SK-N-SH treated with all-trans-retinoic acid at 6 μM for 48 hours (cell line): ENCODE measurements around the gene ZFAND3.
"Not testable (repeated sequence)": the region's sequence is repeated elsewhere in the genome, so short reads cannot be mapped to it uniquely, and the experiment has no call there.

Experiments used
- ATAC-seq: fragments of 200-7000 bp; cut with Tn5 transposase; 3 replicates; pipeline ENCODE4 v1.9.1; 2020; ENCODE audit warnings: mild to moderate bottlenecking, moderate library complexity
- BACH2 ChIP-seq: fragments of 250-450 bp; sonication (Bioruptor Pico); IDR thresholded peaks from 2 replicates; pipeline ENCODE4 v1.9.0; 2021; ENCODE audit warnings: mild to moderate bottlenecking, borderline replicate concordance
- CREB5 ChIP-seq: fragments of 250-450 bp; sonication (Bioruptor Pico); IDR thresholded peaks from 2 replicates; pipeline ENCODE4 v1.5.1; 2020; ENCODE audit warnings: low read depth, mild to moderate bottlenecking, moderate library complexity
- CSDC2 ChIP-seq: fragments of 250-450 bp; sonication (Bioruptor Pico); IDR thresholded peaks from 2 replicates; pipeline ENCODE4 v1.5.0; 2020; ENCODE audit warnings: mild to moderate bottlenecking, moderate library complexity
- CSRNP3 ChIP-seq: fragments of 250-450 bp; sonication (Bioruptor Pico); IDR thresholded peaks from 2 replicates; pipeline ENCODE4 v1.5.1; 2021; ENCODE audit warnings: mild to moderate bottlenecking, moderate library complexity
- ESRRG ChIP-seq: fragments of 250-450 bp; sonication (Bioruptor Pico); IDR thresholded peaks from 2 replicates; pipeline ENCODE4 v1.6.1; 2021; ENCODE audit warnings: mild to moderate bottlenecking
- GLIS3 ChIP-seq: fragments of 250-450 bp; sonication (Bioruptor Pico); IDR thresholded peaks from 2 replicates; pipeline ENCODE4 v1.5.0; 2020; ENCODE audit warnings: mild to moderate bottlenecking, moderate library complexity
- ISL1 ChIP-seq: fragments of 250-450 bp; sonication (Bioruptor Pico); IDR thresholded peaks from 2 replicates; pipeline ENCODE4 v2.1.2; 2022; ENCODE audit warnings: mild to moderate bottlenecking, moderate library complexity
- OSR1 ChIP-seq: fragments of 250-450 bp; sonication (Bioruptor Pico); IDR thresholded peaks from 2 replicates; pipeline ENCODE4 v1.8.0; 2022; ENCODE audit warnings: moderate library complexity, mild to moderate bottlenecking, inconsistent platforms
- POU6F1 ChIP-seq: fragments of 250-450 bp; sonication (Bioruptor Pico); IDR thresholded peaks from 2 replicates; pipeline ENCODE4 v1.8.0; 2021; ENCODE audit warnings: low read depth, mild to moderate bottlenecking, moderate library complexity, borderline replicate concordance
- PPARA ChIP-seq: fragments of 250-450 bp; sonication (Bioruptor Pico); IDR thresholded peaks from 2 replicates; pipeline ENCODE4 v1.5.0; 2020; ENCODE audit warnings: mild to moderate bottlenecking, borderline replicate concordance
- RARB ChIP-seq: fragments of 250-450 bp; sonication (Bioruptor Pico); IDR thresholded peaks from 2 replicates; pipeline ENCODE4 v1.8.0; 2021; ENCODE audit warnings: mild to moderate bottlenecking, moderate library complexity
- SNAI2 ChIP-seq: fragments of 250-450 bp; sonication (Bioruptor Pico); IDR thresholded peaks from 2 replicates; pipeline ENCODE4 v1.5.0; 2020; ENCODE audit warnings: mild to moderate bottlenecking, moderate library complexity
- ZC3H10 ChIP-seq: fragments of 250-450 bp; sonication (Bioruptor Pico); IDR thresholded peaks from 2 replicates; pipeline ENCODE4 v1.5.1; 2021; ENCODE audit warnings: mild to moderate bottlenecking, moderate library complexity
- ZFP3 ChIP-seq: fragments of 250-450 bp; sonication (Bioruptor Pico); IDR thresholded peaks from 2 replicates; pipeline ENCODE4 v1.5.0; 2020; ENCODE audit warnings: mild to moderate bottlenecking, moderate library complexity
- ZFP30 ChIP-seq: fragments of 450-650 bp; formaldehyde crosslinking; IDR thresholded peaks from 2 replicates; pipeline ENCODE4 v1.5.0; 2022; ENCODE audit warnings: mild to moderate bottlenecking, moderate library complexity
- ZNF565 ChIP-seq: fragments of 450-650 bp; formaldehyde crosslinking; conservative IDR thresholded peaks from 2 replicates; pipeline ENCODE4 v1.5.0; 2020; ENCODE audit warnings: low read depth, mild to moderate bottlenecking, moderate library complexity
- ZNF70 ChIP-seq: fragments of 450-650 bp; formaldehyde crosslinking; IDR thresholded peaks from 2 replicates; pipeline ENCODE4 v1.5.0; 2020; ENCODE audit warnings: mild to moderate bottlenecking, moderate library complexity
- ZNF8 ChIP-seq: fragments of 450-650 bp; formaldehyde crosslinking; IDR thresholded peaks from 2 replicates; pipeline ENCODE4 v1.5.0; 2020; ENCODE audit warnings: mild to moderate bottlenecking, moderate library complexity
- TF ChIP-seq, protein P1 (sequence below): fragments of 250-450 bp; sonication (Bioruptor Pico); IDR thresholded peaks from 2 replicates; pipeline ENCODE4 v1.8.0; 2020; ENCODE audit warnings: mild to moderate bottlenecking, moderate library complexity, borderline replicate concordance

The ZFAND3 gene

DNA sequence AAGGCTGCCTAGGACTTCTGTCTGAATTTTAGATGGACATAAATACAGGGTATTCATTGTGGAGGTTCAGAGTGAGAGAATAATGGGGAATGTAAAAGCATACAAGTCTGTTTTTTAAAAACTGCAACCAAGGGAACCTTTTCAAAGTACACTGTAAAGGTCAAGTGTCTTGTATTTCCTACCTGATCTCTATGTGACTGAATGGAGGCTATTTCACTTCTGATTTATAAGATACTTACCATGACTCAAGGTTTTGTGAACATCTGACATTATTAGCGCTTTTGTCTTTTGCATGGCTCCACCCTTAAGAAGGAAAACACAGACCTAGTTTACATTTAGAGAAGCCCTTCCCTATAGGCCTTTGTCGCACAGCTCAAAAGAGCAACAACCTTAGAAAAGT, 126.5 kb downstream of the ZFAND3 start:
- ATAC-seq: no peak
- TF ChIP-seq SNAI2 (no peak), ZNF8 (no peak), POU6F1 (CRISPR knock-in tag) (no peak), RARB (CRISPR knock-in tag) (no peak), PPARA (CRISPR knock-in tag) (no peak), CSRNP3 (CRISPR knock-in tag) (no peak), CSDC2 (no peak), ZC3H10 (CRISPR knock-in tag) (no peak)
- TF ChIP-seq, all 23 proteins: peak for 0

- ATAC-seq: no peak
These were observed 127.9 kb downstream of the ZFAND3 start for GRCh38 chr6:37947468-37947867.

DNA sequence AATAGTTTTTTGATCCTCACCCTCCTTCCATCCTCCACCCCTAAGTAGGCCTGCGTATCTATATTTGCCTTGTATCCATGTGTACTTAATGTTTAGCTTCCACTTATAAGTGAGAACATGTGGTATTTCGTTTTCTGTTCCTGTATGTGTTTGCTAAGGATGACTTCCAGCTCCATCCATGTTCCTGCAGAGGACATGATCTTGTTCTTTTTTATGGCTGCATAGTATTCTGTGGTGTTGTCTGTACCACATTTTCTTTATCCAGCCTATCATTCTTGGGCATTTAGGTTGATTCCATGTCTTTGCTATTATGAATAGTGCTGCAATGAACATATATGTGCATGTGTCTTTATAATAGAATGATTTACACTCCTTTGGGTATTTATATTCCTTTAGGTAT, 129.1 kb downstream of the ZFAND3 start:
- ATAC-seq: not testable (repeated sequence)

More at GRCh38 chr6:37947468-37947867, 127.9 kb downstream of the ZFAND3 start:
- TF ChIP-seq ZNF8 (no peak), CSRNP3 (CRISPR knock-in tag) (no peak)

DNA sequence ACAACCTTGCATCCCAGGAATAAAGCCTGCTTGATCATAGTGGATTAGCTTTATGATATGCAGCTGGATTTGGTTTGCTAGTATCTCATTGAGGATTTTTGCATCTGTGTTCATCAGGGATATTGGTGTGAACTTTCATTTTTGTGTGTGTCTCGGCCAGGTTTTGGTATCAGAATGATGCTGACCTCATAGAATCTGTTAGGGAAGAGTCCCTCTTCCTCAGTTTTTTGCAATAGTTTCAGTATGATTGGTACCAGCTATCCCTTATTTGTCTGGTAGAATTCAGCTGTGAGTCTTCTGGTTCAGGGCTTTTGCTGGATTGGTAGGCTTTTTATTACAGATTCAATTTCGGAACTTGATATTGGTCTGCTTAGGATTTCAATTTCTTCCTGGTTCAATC, 132.5 kb downstream of the ZFAND3 start:
- no peak for ATAC-seq
- TF ChIP-seq ZNF565 (CRISPR knock-in tag) (no peak), CREB5 (CRISPR knock-in tag) (no peak), ZC3H10 (CRISPR knock-in tag) (no peak), OSR1 (CRISPR knock-in tag) (no peak)

DNA sequence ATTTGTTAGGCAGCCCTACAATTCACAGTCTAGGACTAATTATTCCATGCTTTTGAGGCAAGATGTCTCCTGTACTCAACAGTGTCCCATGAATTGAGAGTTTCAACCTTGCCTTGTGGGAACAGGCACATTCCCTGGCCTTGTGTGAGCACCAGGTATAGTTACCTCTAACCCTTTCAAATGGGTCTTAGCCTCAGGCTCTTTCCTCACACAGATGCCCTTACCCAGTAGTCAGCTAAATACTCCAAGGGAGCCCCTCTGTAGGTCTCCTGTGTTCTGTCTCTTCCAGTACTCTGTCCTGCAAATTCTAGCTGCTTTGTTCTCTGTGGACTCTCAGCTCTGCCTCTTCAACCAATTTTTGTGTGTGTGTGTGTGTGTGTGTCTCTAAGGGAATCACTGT, 135.3 kb downstream of the ZFAND3 start:
- TF ChIP-seq ZFP30 (CRISPR knock-in tag) (no peak), ZNF8 (no peak), ZFP3 (CRISPR knock-in tag) (no peak), ESRRG (no peak), ZC3H10 (CRISPR knock-in tag) (no peak), ISL1 (CRISPR knock-in tag) (no peak), ZNF70 (CRISPR knock-in tag) (no peak), SNAI2 (no peak), ZNF565 (CRISPR knock-in tag) (no peak), CSDC2 (no peak), GLIS3 (CRISPR knock-in tag) (no peak), BACH2 (CRISPR knock-in tag) (no peak)
- TF ChIP-seq, protein P1, sequence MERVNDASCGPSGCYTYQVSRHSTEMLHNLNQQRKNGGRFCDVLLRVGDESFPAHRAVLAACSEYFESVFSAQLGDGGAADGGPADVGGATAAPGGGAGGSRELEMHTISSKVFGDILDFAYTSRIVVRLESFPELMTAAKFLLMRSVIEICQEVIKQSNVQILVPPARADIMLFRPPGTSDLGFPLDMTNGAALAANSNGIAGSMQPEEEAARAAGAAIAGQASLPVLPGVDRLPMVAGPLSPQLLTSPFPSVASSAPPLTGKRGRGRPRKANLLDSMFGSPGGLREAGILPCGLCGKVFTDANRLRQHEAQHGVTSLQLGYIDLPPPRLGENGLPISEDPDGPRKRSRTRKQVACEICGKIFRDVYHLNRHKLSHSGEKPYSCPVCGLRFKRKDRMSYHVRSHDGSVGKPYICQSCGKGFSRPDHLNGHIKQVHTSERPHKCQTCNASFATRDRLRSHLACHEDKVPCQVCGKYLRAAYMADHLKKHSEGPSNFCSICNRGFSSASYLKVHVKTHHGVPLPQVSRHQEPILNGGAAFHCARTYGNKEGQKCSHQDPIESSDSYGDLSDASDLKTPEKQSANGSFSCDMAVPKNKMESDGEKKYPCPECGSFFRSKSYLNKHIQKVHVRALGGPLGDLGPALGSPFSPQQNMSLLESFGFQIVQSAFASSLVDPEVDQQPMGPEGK (CRISPR knock-in tag): no peak
- no peak for ATAC-seq
